Measurements from ENCODE around the gene SMTN. TPM values are rescaled to one million over a fixed set of nuclear protein-coding genes. Genes with fewer than 3 reads are reported as not detected.

The SMTN gene
- total and polyA plus RNA-seq, 2 donors (not counting 3 experiments of a cell fraction or from before 2014, with no cell fraction given) = 59.0 to 197 TPM

DNA sequence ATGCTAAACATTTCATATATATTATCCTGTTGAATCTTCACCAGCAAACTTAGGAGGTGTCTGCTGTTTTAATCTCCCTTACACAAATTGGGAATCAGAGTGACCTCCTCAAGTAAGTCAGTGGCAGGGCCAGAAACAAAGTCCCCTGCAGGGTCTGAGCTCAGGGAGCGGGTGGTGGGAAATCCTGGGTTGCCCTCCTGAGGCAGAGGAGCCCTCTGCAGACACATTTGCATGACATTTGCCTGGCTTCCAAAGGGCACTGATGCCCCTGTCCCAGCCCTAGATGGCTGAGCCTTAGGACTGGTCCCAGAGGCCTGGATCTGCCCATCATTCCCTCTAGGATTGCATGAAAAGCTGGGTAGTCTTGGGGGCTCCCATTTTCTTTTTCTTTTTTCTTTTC, 39.5 kb downstream of the SMTN start:
- POLR2A ChIA-PET = interaction anchor here (1.2 kb wide), 1 partner anchor 24 kb away, joined by 4 read pairs; no protein-coding TSS in a partner anchor
- BruUV-seq (replicated peaks) = no TSS peak

More for the DNA sequence above, 39.5 kb downstream of the SMTN start:
- Histone ChIP-seq H3K27ac (ENCODE audit: insufficient read depth, low read depth, low read length) (no peak overlapping the region), H3K9ac (replicated peaks; ENCODE audit: extremely low read depth, insufficient read depth, low read length) (no peak overlapping the region), H3K27me3 (ENCODE audit: control insufficient read depth in 2 of 2, insufficient read depth in 2 of 2, low read length in 2 of 2) (peaks cover 0 to 4% of the 10 kb centered on the region in 2 experiments), H2AFZ (ENCODE audit: low read depth, low read length) (no peak overlapping the region), H3K36me3 (ENCODE audit: control insufficient read depth in 2 of 2, extremely low read depth in 1 of 2, insufficient read depth in 2 of 2, low read length in 2 of 2) (no peaks in the 10 kb centered on the region), H3K79me2 (ENCODE audit: control insufficient read depth, insufficient read depth, low read length) (no peaks in the 10 kb centered on the region), H3K4me1 (ENCODE audit: control insufficient read depth, extremely low read depth, insufficient read depth, low read length) (no peaks in the 10 kb centered on the region), H3K4me3 (replicated peaks in 1 of 3; ENCODE audit: insufficient read depth in 1 of 3, low read depth in 1 of 3, low read length in 3 of 3) (no peak overlapping the region), H3K9me1 (replicated peaks; ENCODE audit: control insufficient read depth, extremely low read depth, insufficient read depth, low read length) (no peaks in the 10 kb centered on the region), H4K20me1 (replicated peaks; ENCODE audit: control insufficient read depth, extremely low read depth, insufficient read depth, low read length) (no peaks in the 10 kb centered on the region), H3K4me2 (ENCODE audit: insufficient read depth, low read length) (no peak overlapping the region), H3K9me3 (replicated peaks; ENCODE audit: control insufficient read depth, insufficient read depth, low read length) (no peaks in the 10 kb centered on the region)
- TF ChIP-seq MAX (IDR thresholded peaks at IDR 0.05; ENCODE audit: insufficient read depth, insufficient read length) (no peak), GATA2 (IDR thresholded peaks at IDR 0.05; ENCODE audit: insufficient read depth, insufficient read length, low read depth, low read length) (no peak), JUN (IDR thresholded peaks at IDR 0.05; ENCODE audit: borderline replicate concordance, insufficient read depth, insufficient read length, low read depth) (no peak), EZH2 (IDR thresholded peaks at IDR 0.05; ENCODE audit: borderline replicate concordance, low read depth, low read length, severe bottlenecking) (no peak), POLR2AphosphoS5 (IDR thresholded peaks at IDR 0.05; ENCODE audit: insufficient read depth, low read depth, low read length) (no peak), FOS (IDR thresholded peaks at IDR 0.05; ENCODE audit: borderline replicate concordance, insufficient read depth, low read length) (no peak), POLR2A (IDR thresholded peaks at IDR 0.05; ENCODE audit: low read depth, low read length) (no peak), MYC (IDR thresholded peaks at IDR 0.05; ENCODE audit: low read depth, low read length) (no peak)
- TF ChIP-seq, protein P1, sequence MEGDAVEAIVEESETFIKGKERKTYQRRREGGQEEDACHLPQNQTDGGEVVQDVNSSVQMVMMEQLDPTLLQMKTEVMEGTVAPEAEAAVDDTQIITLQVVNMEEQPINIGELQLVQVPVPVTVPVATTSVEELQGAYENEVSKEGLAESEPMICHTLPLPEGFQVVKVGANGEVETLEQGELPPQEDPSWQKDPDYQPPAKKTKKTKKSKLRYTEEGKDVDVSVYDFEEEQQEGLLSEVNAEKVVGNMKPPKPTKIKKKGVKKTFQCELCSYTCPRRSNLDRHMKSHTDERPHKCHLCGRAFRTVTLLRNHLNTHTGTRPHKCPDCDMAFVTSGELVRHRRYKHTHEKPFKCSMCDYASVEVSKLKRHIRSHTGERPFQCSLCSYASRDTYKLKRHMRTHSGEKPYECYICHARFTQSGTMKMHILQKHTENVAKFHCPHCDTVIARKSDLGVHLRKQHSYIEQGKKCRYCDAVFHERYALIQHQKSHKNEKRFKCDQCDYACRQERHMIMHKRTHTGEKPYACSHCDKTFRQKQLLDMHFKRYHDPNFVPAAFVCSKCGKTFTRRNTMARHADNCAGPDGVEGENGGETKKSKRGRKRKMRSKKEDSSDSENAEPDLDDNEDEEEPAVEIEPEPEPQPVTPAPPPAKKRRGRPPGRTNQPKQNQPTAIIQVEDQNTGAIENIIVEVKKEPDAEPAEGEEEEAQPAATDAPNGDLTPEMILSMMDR (IDR thresholded peaks at IDR 0.05; ENCODE audit: extremely low read depth in 1 of 2, insufficient read depth in 1 of 2, low read depth in 1 of 2, low read length in 2 of 2) = no peak
- intact Hi-C loops (cut with micrococcal nuclease) = no loop called here
- CTCF ChIA-PET = interaction anchor here (0.7 to 1.6 kb wide), 3 partner anchors 13 to 173 kb away, joined by 3 to 6 read pairs (median 4); partner anchors contain the start of gene SELENOM
- DNase-seq (ENCODE audit: low read depth, low spot score) = no peak
- FAIRE-seq = no peak
- dilution Hi-C loops (cut with MboI; ENCODE audit: extremely low pct_ligation_motif_present, low sequenced_read_pairs) = no loop called here
